SK-N-SH (cell line): Measurements from ENCODE around the gene ELP4. TPM values are rescaled to one million over a fixed set of nuclear protein-coding genes. Genes with fewer than 3 reads are reported as not detected.

Experiments used
- CTCF ChIA-PET: fragments of 300-600, 350-600 bp; formaldehyde crosslinking; extraction: SDS; loops from one replicate; lab custom pipeline; 2021; lab: Yijun Ruan, JAX
- POLR2A ChIA-PET: fragments of 350-600 bp; sonication (Branson Sonifier 250); formaldehyde crosslinking; extraction: SDS; loops from one replicate; lab custom pipeline; 2020; ENCODE audit warnings: antibody characterized with exemption, inconsistent platforms; lab: Yijun Ruan, JAX
- DNase-seq: peaks from one replicate; pipeline ENCODE4 v3.0.0; 2012
- H2AFZ ChIP-seq: fragments of 200-600 bp; sonication (generic); 2 replicates; pipeline ENCODE4 v1.8.1; 2016; ENCODE audit warnings: antibody characterized with exemption, mild to moderate bottlenecking, low read depth
- H3F3A ChIP-seq: fragments of 200-600 bp; sonication (generic); replicated peaks from 2 replicates; pipeline ENCODE3; 2016; ENCODE audit warnings: antibody characterized with exemption, mild to moderate bottlenecking; ENCODE audit not compliant: insufficient read depth
- H3K27ac ChIP-seq, 2 experiments: fragments of 200-500 bp in 1 of 2; fragments of 200-600 bp in 1 of 2; sonication (Bioruptor generic) in 1 of 2; sonication (generic), shearing (Covaris generic) in 1 of 2; 2 replicates each; pipeline versions ENCODE4 v1.5.1 to v1.6.1; 2014 to 2016; ENCODE audit warnings: low read depth in 2 of 2, inconsistent platforms in 1 of 2, low read length in 1 of 2, mild to moderate bottlenecking in 1 of 2, mixed read lengths in 1 of 2
- H3K27me3 ChIP-seq: fragments of 200-600 bp; sonication (generic), shearing (Covaris generic); 2 replicates; pipeline ENCODE4 v1.6.1; 2016; ENCODE audit warnings: mixed run types; ENCODE audit not compliant: insufficient read depth
- H3K36me3 ChIP-seq, 2 experiments: fragments of 200-500 bp in 1 of 2; fragments of 200-600 bp in 1 of 2; sonication (Bioruptor generic) in 1 of 2; sonication (generic) in 1 of 2; replicated peaks in 1 of 2; 2 replicates each; pipeline versions ENCODE3 to v1.5.1; 2014 to 2016; ENCODE audit warnings: low read length in 1 of 2, mild to moderate bottlenecking in 1 of 2; ENCODE audit not compliant: insufficient read depth in 2 of 2, control insufficient read depth in 1 of 2
- H3K4me1 ChIP-seq, 2 experiments: fragments of 200-500 bp in 1 of 2; fragments of 200-600 bp in 1 of 2; sonication (Bioruptor generic) in 1 of 2; sonication (generic), shearing (Covaris generic) in 1 of 2; 2 replicates each; pipeline versions ENCODE4 v1.5.1 to v1.6.1; 2014 to 2016; ENCODE audit warnings: low read depth in 1 of 2, low read length in 1 of 2, mixed run types in 1 of 2; ENCODE audit not compliant: insufficient read depth in 2 of 2, control insufficient read depth in 1 of 2
- H3K4me2 ChIP-seq: fragments of 200-600 bp; sonication (generic), shearing (Covaris generic); 2 replicates; pipeline ENCODE4 v1.6.1; 2017; ENCODE audit warnings: mixed run types
- H3K4me3 ChIP-seq, 2 experiments: fragments of 200-500 bp in 1 of 2; fragments of 200-600 bp in 1 of 2; sonication (Bioruptor generic) in 1 of 2; sonication (generic), shearing (Covaris generic) in 1 of 2; 2 replicates each; pipeline versions ENCODE4 v1.5.1 to v1.8.1; 2014 to 2016; ENCODE audit warnings: low read depth in 2 of 2, inconsistent platforms in 1 of 2, low read length in 1 of 2, mild to moderate bottlenecking in 1 of 2, mixed read lengths in 1 of 2, moderate library complexity in 1 of 2
- H3K79me2 ChIP-seq: fragments of 200-600 bp; sonication (generic); 2 replicates; pipeline ENCODE4 v1.8.1; 2017; ENCODE audit warnings: mild to moderate bottlenecking; ENCODE audit not compliant: insufficient read depth
- H3K9ac ChIP-seq: fragments of 200-600 bp; sonication (generic); 2 replicates; pipeline ENCODE4 v1.6.1; 2017; ENCODE audit warnings: mixed run types
- H3K9me2 ChIP-seq: fragments of 200-600 bp; sonication (generic); 2 replicates; pipeline ENCODE4 v1.6.1; 2017; ENCODE audit warnings: mixed run types
- H3K9me3 ChIP-seq: fragments of 200-600 bp; sonication (generic); 2 replicates; pipeline ENCODE4 v1.6.1; 2017; ENCODE audit warnings: mixed run types, mild to moderate bottlenecking, moderate library complexity
- H4K20me1 ChIP-seq: fragments of 200-600 bp; sonication (generic); 2 replicates; pipeline ENCODE4 v1.6.1; 2017; ENCODE audit warnings: mild to moderate bottlenecking, mixed run types; ENCODE audit not compliant: insufficient read depth
- ELF1 ChIP-seq: IDR thresholded peaks from 2 replicates; pipeline ENCODE4 v1.4.0; 2012
- EP300 ChIP-seq, 2 experiments: IDR thresholded peaks; 2 replicates each; pipeline versions ENCODE4 v1.4.0 to v1.6.1; 2012; ENCODE audit warnings: borderline replicate concordance in 1 of 2, low read depth in 1 of 2, low read length in 1 of 2
- EZH2phosphoT487 ChIP-seq: fragments of 200-600 bp; sonication (generic); IDR thresholded peaks from 2 replicates; pipeline ENCODE4 v1.6.1; 2017; ENCODE audit warnings: low read depth, mixed run types, mild to moderate bottlenecking, antibody characterized with exemption, moderate library complexity, borderline replicate concordance
- FOXJ3 ChIP-seq: sonication (generic); formaldehyde crosslinking; IDR thresholded peaks from 2 replicates; pipeline ENCODE4 v1.5.1; 2020; ENCODE audit warnings: mild to moderate bottlenecking, missing genetic modification reagents
- FOXM1 ChIP-seq: IDR thresholded peaks from 2 replicates; pipeline ENCODE4 v1.4.0; 2012; ENCODE audit warnings: low read depth, mild to moderate bottlenecking
- GABPA ChIP-seq: IDR thresholded peaks from 2 replicates; pipeline ENCODE4 v1.4.0; 2012; ENCODE audit warnings: low read depth, mild to moderate bottlenecking
- IRF3 ChIP-seq: fragments of 150-350 bp; IDR thresholded peaks from 2 replicates; pipeline ENCODE4 v1.6.1; 2016; ENCODE audit warnings: mild to moderate bottlenecking, low read depth, low read length
- JUND ChIP-seq: IDR thresholded peaks from 2 replicates; pipeline ENCODE4 v1.4.0; 2012
- MAX ChIP-seq: IDR thresholded peaks from 2 replicates; pipeline ENCODE4 v1.4.0; 2012; ENCODE audit warnings: low read depth
- MXI1 ChIP-seq: IDR thresholded peaks from 2 replicates; pipeline ENCODE4 v1.6.1; 2012; ENCODE audit warnings: mild to moderate bottlenecking, low read depth, low read length, improper control_type of control experiment
- NFIC ChIP-seq: IDR thresholded peaks from 2 replicates; pipeline ENCODE4 v1.4.0; 2012; ENCODE audit warnings: borderline replicate concordance
- NRF1 ChIP-seq: IDR thresholded peaks from 2 replicates; pipeline ENCODE4 v1.6.1; 2012; ENCODE audit warnings: low read depth, mild to moderate bottlenecking, low read length
- PBX3 ChIP-seq: IDR thresholded peaks from 2 replicates; pipeline ENCODE4; 2012
- POLR2AphosphoS5 ChIP-seq: IDR thresholded peaks from 2 replicates; pipeline ENCODE4 v1.6.1; 2012; ENCODE audit warnings: low read depth, low read length
- RAD21 ChIP-seq: IDR thresholded peaks from 2 replicates; pipeline ENCODE4 v1.6.1; 2012; ENCODE audit warnings: mild to moderate bottlenecking, low read length
- RCOR1 ChIP-seq: fragments of 150-350 bp; IDR thresholded peaks from 2 replicates; pipeline ENCODE4 v1.6.1; 2017; ENCODE audit warnings: antibody characterized with exemption, low read length
- REST ChIP-seq: IDR thresholded peaks from 2 replicates; pipeline ENCODE4 v1.6.1; 2012; ENCODE audit warnings: mild to moderate bottlenecking, low read depth, low read length, moderate library complexity
- RFX5 ChIP-seq: IDR thresholded peaks from 2 replicates; pipeline ENCODE4 v1.6.1; 2012; ENCODE audit warnings: mild to moderate bottlenecking, improper control_type of control experiment, low read length
- SIN3A ChIP-seq: IDR thresholded peaks from 2 replicates; pipeline ENCODE4 v1.6.1; 2012; ENCODE audit warnings: low read depth, mild to moderate bottlenecking, low read length, moderate library complexity, borderline replicate concordance
- SMC3 ChIP-seq: IDR thresholded peaks from 2 replicates; pipeline ENCODE4 v1.6.1; 2012; ENCODE audit warnings: low read depth, low read length, improper control_type of control experiment
- TCF12 ChIP-seq: IDR thresholded peaks from 2 replicates; pipeline ENCODE4 v1.4.0; 2012
- TEAD4 ChIP-seq: IDR thresholded peaks from 2 replicates; pipeline ENCODE4 v1.4.0; 2012; ENCODE audit warnings: mild to moderate bottlenecking, borderline replicate concordance; ENCODE audit not compliant: insufficient read depth
- ZBTB33 ChIP-seq: IDR thresholded peaks from 2 replicates; pipeline ENCODE4 v1.4.0; 2012; ENCODE audit warnings: low read depth, borderline replicate concordance
- whole genome bisulfite sequencing: methylation state at CpG from one replicate; pipeline ENCODE4 v1.1.6; 2017; ENCODE audit warnings: low lambda C conversion rate; 5-methylcytosine and 5-hydroxymethylcytosine counted together
- polyA plus RNA-seq, 3 experiments: library from polyadenylated mRNA; depleted of rRNA; stranded (reverse); fragments of >200 nt; gene quantifications; 2 replicates each; pipeline ENCODE4 v1.2.3, GENCODE V29; 2012

ELP4 gene
- polyA plus RNA-seq, 1 of the 3 experiments (the other 2 are of a cell fraction) = 7.0 TPM

- 81% methylated on average over 3 of the region's 3 CpGs for WGBS
- POLR2A ChIA-PET = no interaction called here
- Histone ChIP-seq H3K4me3 (no peak overlapping the region), H3K79me2 (no peaks in the 10 kb centered on the region), H3K9me2 (no peaks in the 10 kb centered on the region), H3K9ac (no peak overlapping the region), H3K4me1 (no peaks in the 10 kb centered on the region), H2AFZ (no peak overlapping the region)
- CTCF ChIA-PET = no interaction called here
- no peak for TF ChIP-seq EZH2phosphoT487
- TF ChIP-seq RFX5 = no peak
- TF ChIP-seq EP300 (IDR thresholded peaks at IDR 0.05; ENCODE audit: borderline replicate concordance in 1 of 2, low read depth in 1 of 2, low read length in 1 of 2) = no peak
- TF ChIP-seq POLR2AphosphoS5 = no peak
- TF ChIP-seq TCF12 = no peak
- TF ChIP-seq GABPA = no peak
- TF ChIP-seq FOXM1 = no peak
- TF ChIP-seq RCOR1 = no peak
- no peak for TF ChIP-seq ZBTB33
- no peak for TF ChIP-seq SMC3
- TF ChIP-seq NRF1 = no peak
- TF ChIP-seq JUND = no peak
- TF ChIP-seq NFIC = no peak
- no peak for TF ChIP-seq FOXJ3 (CRISPR knock-in tag)
- TF ChIP-seq MXI1 = no peak
- TF ChIP-seq ELF1 = no peak
- no peak for TF ChIP-seq SIN3A
- no peak for TF ChIP-seq TEAD4
- no peak for TF ChIP-seq MAX
- TF ChIP-seq, all 33 proteins: peak for 0
- no peaks in the 10 kb centered on the region for H3K9me3 ChIP-seq
- H3K36me3 ChIP-seq = no peaks in the 10 kb centered on the region
- H3K4me2 ChIP-seq = no peak overlapping the region
- H3F3A ChIP-seq = peaks cover 7% of the 10 kb centered on the region
- no peak for DNase-seq
- H3K27ac ChIP-seq = no peak overlapping the region
- H3K27me3 ChIP-seq = no peaks in the 10 kb centered on the region
- 0 out of 2 replicates have a peak, but pooled peaks cover 3% of the 10 kb centered on the region for H4K20me1 ChIP-seq
Measured at GRCh38 chr11:31680770-31681169, 171.2 kb downstream of the ELP4 start.

- POLR2A ChIA-PET = no interaction called here
- 89% methylated on average over 1 of the region's 1 CpG for WGBS
- TF ChIP-seq PBX3 (no peak), FOXM1 (no peak), EZH2phosphoT487 (no peak), RAD21 (no peak), NRF1 (no peak), REST (no peak), IRF3 (no peak)
Measured at GRCh38 chr11:31687256-31687655, 177.7 kb downstream of the ELP4 start.

More at GRCh38 chr11:31687256-31687655, 177.7 kb downstream of the ELP4 start:
- H3K9ac ChIP-seq = no peak overlapping the region
- no peak overlapping the region for H3K4me3 ChIP-seq
- H4K20me1 ChIP-seq = 0 out of 2 replicates have a peak, but pooled peaks cover 3% of the 10 kb centered on the region
- no peak overlapping the region for H3K4me2 ChIP-seq
- H3K79me2 ChIP-seq = no peaks in the 10 kb centered on the region
- no peaks in the 10 kb centered on the region for H3K9me2 ChIP-seq
- DNase-seq = no peak
- H3K9me3 ChIP-seq = no peaks in the 10 kb centered on the region
- CTCF ChIA-PET = no interaction called here
- no peak overlapping the region for H2AFZ ChIP-seq
- no peaks in the 10 kb centered on the region for H3K27me3 ChIP-seq
- H3K4me1 ChIP-seq = no peaks in the 10 kb centered on the region; a peak in 1 of 4 replicates
- no peak overlapping the region for H3K27ac ChIP-seq
- peaks cover 15% of the 10 kb centered on the region for H3F3A ChIP-seq
- H3K36me3 ChIP-seq = no peaks in the 10 kb centered on the region
